GM23248 (cell line): Measurements from ENCODE around the gene MAP3K13. TPM values are rescaled to one million over a fixed set of nuclear protein-coding genes. Genes with fewer than 3 reads are reported as not detected.
"Not testable (repeated sequence)": the region's sequence is repeated elsewhere in the genome, so short reads cannot be mapped to it uniquely, and the experiment has no call there.

Source experiments
- DNase-seq: peaks from one replicate; pipeline ENCODE4 v3.0.0-alpha.2; 2015
- H2AFZ ChIP-seq: fragments of 200-600 bp; sonication (generic); 2 replicates; pipeline ENCODE4 v1.6.1; 2016; ENCODE audit warnings: antibody characterized with exemption
- H3F3A ChIP-seq: fragments of 200-600 bp; sonication (generic); 2 replicates; pipeline ENCODE4 v1.6.1; 2016; ENCODE audit warnings: mild to moderate bottlenecking, antibody characterized with exemption, mixed run types; ENCODE audit not compliant: insufficient read depth
- H3K27ac ChIP-seq: fragments of 200-600 bp; sonication (generic); 2 replicates; pipeline ENCODE4 v1.5.1; 2016; ENCODE audit warnings: mild to moderate bottlenecking
- H3K27me3 ChIP-seq: fragments of 200-600 bp; sonication (generic); replicated peaks from 2 replicates; pipeline ENCODE4 v1.6.1; 2016; ENCODE audit warnings: mild to moderate bottlenecking; ENCODE audit not compliant: insufficient read depth
- H3K36me3 ChIP-seq: fragments of 200-600 bp; sonication (generic); 2 replicates; pipeline ENCODE4 v1.6.1; 2016; ENCODE audit warnings: low read depth, mild to moderate bottlenecking
- H3K4me1 ChIP-seq: fragments of 200-600 bp; sonication (generic); 2 replicates; pipeline ENCODE4 v1.6.1; 2016; ENCODE audit warnings: mild to moderate bottlenecking; ENCODE audit not compliant: insufficient read depth
- H3K4me2 ChIP-seq: fragments of 200-600 bp; sonication (generic); one replicate; pipeline ENCODE4 v1.6.1; 2016; ENCODE audit warnings: mild to moderate bottlenecking; ENCODE audit not compliant: unreplicated experiment
- H3K4me3 ChIP-seq: fragments of 200-600 bp; sonication (generic); 2 replicates; pipeline ENCODE4 v1.5.1; 2016; ENCODE audit warnings: mild to moderate bottlenecking
- H3K79me2 ChIP-seq: fragments of 200-600 bp; sonication (generic); 2 replicates; pipeline ENCODE4 v1.6.1; 2016; ENCODE audit warnings: mild to moderate bottlenecking; ENCODE audit not compliant: insufficient read depth
- H3K9ac ChIP-seq: fragments of 200-600 bp; sonication (generic); 2 replicates; pipeline ENCODE4 v1.6.1; 2016; ENCODE audit warnings: mild to moderate bottlenecking
- H3K9me2 ChIP-seq: fragments of 200-600 bp; sonication (generic); 2 replicates; pipeline ENCODE4 v1.6.1; 2016; ENCODE audit warnings: mixed run types, mild to moderate bottlenecking, moderate library complexity; ENCODE audit not compliant: insufficient read depth
- H3K9me3 ChIP-seq: fragments of 200-600 bp; sonication (generic); one replicate; pipeline ENCODE4 v1.6.1; 2017; ENCODE audit warnings: low read depth
- H4K20me1 ChIP-seq: fragments of 200-600 bp; sonication (generic); 2 replicates; pipeline ENCODE4 v1.6.0; 2016; ENCODE audit not compliant: insufficient read depth
- EZH2 ChIP-seq: fragments of 200-600 bp; sonication (generic); IDR thresholded peaks from 2 replicates; pipeline ENCODE4 v1.6.1; 2018; ENCODE audit warnings: antibody characterized with exemption, mild to moderate bottlenecking; ENCODE audit not compliant: insufficient read depth, poor library complexity, severe bottlenecking
- EZH2phosphoT487 ChIP-seq: fragments of 200-600 bp; sonication (generic); IDR thresholded peaks from 2 replicates; pipeline ENCODE4 v1.6.1; 2018; ENCODE audit warnings: antibody characterized with exemption, moderate library complexity, mild to moderate bottlenecking, low read depth; ENCODE audit not compliant: insufficient read depth
- WGBS, 2 experiments: methylation state at CpG; one replicate each; pipeline ENCODE4 v1.1.6; 2015 to 2017; ENCODE audit warnings: low lambda C conversion rate in 2 of 2, low coverage in 1 of 2; ENCODE audit errors: missing lambda C conversion rate in 2 of 2; 5-methylcytosine and 5-hydroxymethylcytosine counted together
- in situ Hi-C: fragments of 300-500 bp; cut with MboI; formaldehyde crosslinking; loops from 2 replicates; pipeline ENCODE4 v1.15.0; 2020
- polyA plus RNA-seq: library from polyadenylated mRNA; unstranded; fragments of >200 nt; fragmentation: Nextera tagmentation; extraction: Ambion mirVana; gene quantifications from 2 replicates; pipeline ENCODE4 v1.2.1, GENCODE V29; 2016
- total RNA-seq: library from RNA; depleted of rRNA; stranded (reverse); fragments of >200 nt; shearing (Covaris generic); gene quantifications from 2 replicates; pipeline ENCODE4 v1.2.3, GENCODE V29; 2014

The MAP3K13 gene
- total and polyA plus RNA-seq, 2 experiments from 2014 or later, result 14.8 to 52.5 TPM

DNA sequence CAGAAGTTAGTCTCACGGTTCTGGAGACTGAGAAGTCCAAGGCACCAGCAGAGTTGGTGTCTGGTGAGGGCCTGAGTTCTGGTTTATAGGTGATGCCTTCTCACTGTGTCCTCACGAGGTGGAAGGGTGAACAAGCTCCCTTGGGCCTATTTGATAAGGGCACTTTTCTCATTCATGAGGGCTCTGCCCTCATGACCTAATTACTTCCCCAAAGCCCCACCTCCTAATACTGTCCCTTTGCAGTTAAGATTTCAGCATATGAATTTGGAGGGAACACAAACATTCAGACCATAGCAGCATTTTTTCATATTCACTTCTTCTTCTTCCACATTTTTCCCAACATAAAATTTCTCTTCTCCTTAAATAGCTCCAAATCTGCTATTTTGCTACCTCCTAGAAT is 94.4 kb downstream of the MAP3K13 start:
- no peaks in the 10 kb centered on the region for H3K4me1 ChIP-seq
- no peaks in the 10 kb centered on the region for H3K79me2 ChIP-seq
- no peak overlapping the region for H3K4me3 ChIP-seq
- H4K20me1 ChIP-seq, result no peaks in the 10 kb centered on the region
- no peak overlapping the region for H2AFZ ChIP-seq
- no peak for DNase-seq
- H3K36me3 ChIP-seq, result no peaks in the 10 kb centered on the region
- H3K27me3 ChIP-seq, result no peaks in the 10 kb centered on the region
- in situ Hi-C loops, result no loop called here
- no peak overlapping the region for H3K9ac ChIP-seq
- no peaks in the 10 kb centered on the region for H3K9me2 ChIP-seq
- no peak for TF ChIP-seq EZH2phosphoT487
- no peak for TF ChIP-seq EZH2
- no peak overlapping the region for H3K4me2 ChIP-seq
- H3F3A ChIP-seq, result no peaks in the 10 kb centered on the region
- H3K9me3 ChIP-seq, result no peaks in the 10 kb centered on the region
- H3K27ac ChIP-seq, result no peak overlapping the region
- 52 to 68% methylated on average over 2 of the region's 2 CpGs for WGBS, 2 experiments

DNA sequence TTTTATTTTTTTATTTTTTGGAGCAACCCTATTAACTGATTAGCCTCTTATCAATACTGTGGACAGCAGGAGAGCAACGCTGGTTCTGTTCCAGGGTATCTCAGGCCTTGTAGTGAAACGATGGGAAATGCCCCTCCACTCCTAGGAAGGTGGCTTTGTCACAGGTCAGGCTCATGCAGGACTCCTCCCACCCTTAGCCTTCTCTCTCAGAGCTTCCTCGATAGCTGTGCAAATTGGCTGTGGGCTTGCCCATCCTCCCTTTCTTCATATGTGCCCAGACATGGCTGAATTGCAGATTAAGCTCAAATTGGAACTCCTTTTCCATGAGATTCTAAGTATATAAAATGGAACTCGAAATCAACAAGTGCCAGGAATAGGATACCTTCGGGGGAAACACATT is 97.4 kb downstream of the MAP3K13 start:
- H3K4me3 ChIP-seq, result no peak overlapping the region
- no peak overlapping the region for H3K4me2 ChIP-seq
- H3K36me3 ChIP-seq, result no peaks in the 10 kb centered on the region
- no peaks in the 10 kb centered on the region for H3K4me1 ChIP-seq
- H3K9me2 ChIP-seq, result no peaks in the 10 kb centered on the region
- no peak overlapping the region for H2AFZ ChIP-seq
- no peaks in the 10 kb centered on the region for H3F3A ChIP-seq
- no peaks in the 10 kb centered on the region for H3K9me3 ChIP-seq
- in situ Hi-C loops, result no loop called here
- H3K9ac ChIP-seq, result no peak overlapping the region
- H4K20me1 ChIP-seq, result no peaks in the 10 kb centered on the region
- no peaks in the 10 kb centered on the region for H3K27me3 ChIP-seq
- H3K79me2 ChIP-seq, result no peaks in the 10 kb centered on the region
- no peak for TF ChIP-seq EZH2
- WGBS, 2 experiments, result 69% methylated on average over 5 of the region's 5 CpGs
- DNase-seq, result no peak
- H3K27ac ChIP-seq, result no peak overlapping the region

DNA sequence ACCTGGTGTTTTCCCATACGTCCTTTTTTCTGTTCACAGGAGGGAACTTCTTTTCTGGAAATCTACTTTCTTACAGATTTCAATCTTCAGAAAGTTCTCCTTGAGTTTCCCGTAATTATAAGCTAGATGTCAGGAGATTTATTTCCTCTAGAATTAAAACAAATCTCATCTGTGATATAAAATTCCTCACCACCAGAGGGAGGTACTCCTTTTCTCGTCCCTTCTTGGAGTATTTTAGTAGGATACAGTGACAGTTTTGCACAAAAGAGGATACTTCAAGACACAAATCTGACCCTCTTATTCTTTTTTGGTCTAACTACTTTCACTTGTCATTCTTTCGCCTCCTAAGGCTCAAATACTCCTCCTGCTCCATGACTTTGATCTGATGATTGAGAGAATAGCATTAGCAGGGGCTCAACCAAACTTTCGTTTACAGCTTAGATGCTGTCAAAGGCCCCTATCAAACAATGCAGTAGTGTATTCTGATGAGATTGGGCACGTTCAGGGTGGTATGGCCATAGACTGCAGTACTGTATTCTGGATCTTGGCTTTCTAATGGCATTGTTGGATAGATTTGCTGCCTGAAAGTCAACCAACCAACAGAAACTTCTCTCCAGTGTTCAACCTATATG is 97.9 kb downstream of the MAP3K13 start:
- in situ Hi-C loops, result no loop called here
- Histone ChIP-seq H3K4me1 (no peaks in the 10 kb centered on the region), H3K9ac (no peak overlapping the region), H3K4me3 (no peak overlapping the region), H3K9me2 (no peaks in the 10 kb centered on the region), H3K9me3 (no peaks in the 10 kb centered on the region), H3F3A (no peaks in the 10 kb centered on the region), H3K4me2 (no peak overlapping the region), H2AFZ (no peak overlapping the region), H3K27ac (no peak overlapping the region), H3K79me2 (no peaks in the 10 kb centered on the region), H3K36me3 (no peaks in the 10 kb centered on the region), H4K20me1 (no peaks in the 10 kb centered on the region), H3K27me3 (no peaks in the 10 kb centered on the region)
- 55 to 60% methylated on average over 6 of the region's 6 CpGs for WGBS, 2 experiments
- DNase-seq, result peak; percentile 43
- TF ChIP-seq EZH2 (no peak), EZH2phosphoT487 (no peak)

DNA sequence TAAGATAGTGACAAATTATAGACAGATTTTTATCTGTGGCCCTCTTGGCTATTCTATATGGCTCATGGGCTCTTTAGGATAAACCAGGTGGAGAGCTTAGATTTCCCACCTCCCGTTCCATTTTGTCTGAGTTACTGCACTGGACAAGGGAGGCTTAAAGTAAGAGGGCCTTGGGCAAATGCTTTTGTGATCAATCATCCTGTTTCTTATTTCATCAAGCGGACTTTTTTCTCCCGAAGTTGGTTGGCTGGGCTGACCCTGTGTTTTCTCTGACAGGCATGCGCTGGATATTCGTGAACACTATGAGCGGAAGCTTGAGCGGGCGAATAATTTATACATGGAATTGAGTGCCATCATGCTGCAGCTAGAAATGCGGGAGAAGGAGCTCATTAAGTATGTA is 102.5 kb downstream of the MAP3K13 start:
- H3K9me3 ChIP-seq, result no peaks in the 10 kb centered on the region
- 0 out of 2 replicates have a peak, but pooled peaks cover 5% of the 10 kb centered on the region for H3K36me3 ChIP-seq
- TF ChIP-seq EZH2phosphoT487, result no peak
- TF ChIP-seq EZH2, result no peak
- H3K27me3 ChIP-seq, result no peaks in the 10 kb centered on the region
- H3K4me1 ChIP-seq, result no peaks in the 10 kb centered on the region
- H3K9me2 ChIP-seq, result no peaks in the 10 kb centered on the region
- H3K4me2 ChIP-seq, result no peak overlapping the region
- H3K4me3 ChIP-seq, result no peak overlapping the region
- no peak overlapping the region for H3K9ac ChIP-seq
- no peaks in the 10 kb centered on the region for H3K79me2 ChIP-seq
- no peak overlapping the region for H3K27ac ChIP-seq
- no peaks in the 10 kb centered on the region for H3F3A ChIP-seq
- no peaks in the 10 kb centered on the region; the same call in 1 of the 2 replicates for H4K20me1 ChIP-seq
- in situ Hi-C loops, result no loop called here
- DNase-seq, result no peak
- 95 to 96% methylated on average over 9 of the region's 9 CpGs for whole genome bisulfite sequencing, 2 experiments
- no peak overlapping the region for H2AFZ ChIP-seq

DNA sequence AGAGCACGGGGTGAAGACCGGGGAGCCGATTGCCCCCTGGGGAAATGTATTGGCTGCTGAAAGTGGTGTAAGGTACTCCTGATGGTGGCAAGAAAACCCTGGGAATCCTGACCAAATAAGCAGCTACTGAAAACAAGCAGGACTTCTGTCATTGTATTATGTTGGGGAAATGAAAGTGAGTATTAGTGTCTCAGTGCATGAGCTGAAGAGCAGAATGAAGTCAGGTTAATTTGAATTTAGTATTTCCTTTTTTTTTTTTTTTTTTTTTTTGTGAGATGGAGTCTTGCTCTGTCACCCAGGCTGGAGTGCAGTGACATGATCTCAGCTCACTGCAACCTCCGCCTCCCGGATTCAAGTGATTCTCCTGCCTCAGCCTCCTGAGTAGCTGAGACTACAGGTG is 103.2 kb downstream of the MAP3K13 start:
- H2AFZ ChIP-seq, H3K27ac ChIP-seq, H3K4me1 ChIP-seq, DNase-seq, H3K9me2 ChIP-seq, H3K9ac ChIP-seq, H3K4me2 ChIP-seq, H3K27me3 ChIP-seq, in situ Hi-C loops, H3F3A ChIP-seq, H3K9me3 ChIP-seq, H3K4me3 ChIP-seq, H4K20me1 ChIP-seq, H3K36me3 ChIP-seq, H3K79me2 ChIP-seq: not testable (repeated sequence)
- WGBS, 2 experiments, result 95 to 98% methylated on average over 5 of the region's 5 CpGs
